Sigmoid colon (tissue), 4 donors: ENCODE data around the gene TPGS1.

ENCODE experiments used
- EP300 ChIP-seq, 4 donors: sonication (generic); formaldehyde crosslinking; IDR thresholded peaks; one replicate each; pipeline ENCODE4 v1.6.1; 2017; ENCODE audit warnings: antibody characterized with exemption in 4 of 4
- POLR2A ChIP-seq, 2 donors: fragments of 450-650 bp; IDR thresholded peaks; one replicate each; pipeline ENCODE4 v1.6.1; 2016; ENCODE audit warnings: antibody characterized with exemption in 2 of 2, mild to moderate bottlenecking in 2 of 2, moderate library complexity in 2 of 2
- POLR2AphosphoS5 ChIP-seq, 4 donors: sonication (generic); formaldehyde crosslinking; IDR thresholded peaks; one replicate each; pipeline ENCODE4 v1.6.1; 2017; ENCODE audit warnings: antibody characterized with exemption in 4 of 4
- TF ChIP-seq, protein P1 (sequence below), 4 experiments: fragments of 450-650 bp in 3 of 4; fragments of 200-600 bp in 1 of 4; IDR thresholded peaks; one replicate each; pipeline ENCODE4 v1.5.1; 2016 to 2019; ENCODE audit warnings: antibody characterized with exemption in 4 of 4, mild to moderate bottlenecking in 3 of 4, moderate library complexity in 2 of 4

DNA sequence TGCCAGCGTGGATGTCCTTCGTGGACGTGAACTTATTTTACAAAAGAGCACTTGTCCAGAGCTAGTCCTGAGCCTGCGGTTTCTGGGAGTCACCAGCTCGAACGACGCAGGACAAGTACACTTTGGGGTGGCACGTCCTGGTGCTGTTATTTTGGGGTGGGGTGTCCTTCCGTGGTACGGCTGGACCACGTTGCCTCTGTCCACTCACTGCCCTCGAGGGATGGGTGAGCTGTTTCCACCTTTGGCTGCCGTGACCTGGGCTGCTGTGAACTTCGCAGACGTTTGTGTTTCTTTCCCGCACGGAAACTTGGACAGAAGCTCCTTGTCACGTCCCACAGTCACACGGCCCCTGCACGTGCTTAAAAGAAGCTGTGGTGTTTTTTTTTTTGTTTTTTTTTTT, 47.5 kb downstream of the TPGS1 start:
- TF ChIP-seq POLR2A (IDR thresholded peaks at IDR 0.05) (no peak), POLR2AphosphoS5 (IDR thresholded peaks at IDR 0.05) (no peak), EP300 (IDR thresholded peaks at IDR 0.05) (no peak)
- TF ChIP-seq, protein P1, sequence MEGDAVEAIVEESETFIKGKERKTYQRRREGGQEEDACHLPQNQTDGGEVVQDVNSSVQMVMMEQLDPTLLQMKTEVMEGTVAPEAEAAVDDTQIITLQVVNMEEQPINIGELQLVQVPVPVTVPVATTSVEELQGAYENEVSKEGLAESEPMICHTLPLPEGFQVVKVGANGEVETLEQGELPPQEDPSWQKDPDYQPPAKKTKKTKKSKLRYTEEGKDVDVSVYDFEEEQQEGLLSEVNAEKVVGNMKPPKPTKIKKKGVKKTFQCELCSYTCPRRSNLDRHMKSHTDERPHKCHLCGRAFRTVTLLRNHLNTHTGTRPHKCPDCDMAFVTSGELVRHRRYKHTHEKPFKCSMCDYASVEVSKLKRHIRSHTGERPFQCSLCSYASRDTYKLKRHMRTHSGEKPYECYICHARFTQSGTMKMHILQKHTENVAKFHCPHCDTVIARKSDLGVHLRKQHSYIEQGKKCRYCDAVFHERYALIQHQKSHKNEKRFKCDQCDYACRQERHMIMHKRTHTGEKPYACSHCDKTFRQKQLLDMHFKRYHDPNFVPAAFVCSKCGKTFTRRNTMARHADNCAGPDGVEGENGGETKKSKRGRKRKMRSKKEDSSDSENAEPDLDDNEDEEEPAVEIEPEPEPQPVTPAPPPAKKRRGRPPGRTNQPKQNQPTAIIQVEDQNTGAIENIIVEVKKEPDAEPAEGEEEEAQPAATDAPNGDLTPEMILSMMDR (IDR thresholded peaks at IDR 0.05), result no peak
